Islet precursor cell (in vitro differentiated cells): ENCODE data around the gene PLA2R1.

Source experiments
- DNase-seq: peaks from one replicate; pipeline ENCODE4 v3.0.0-alpha.2; 2018

PLA2R1 gene

GRCh38 chr2:159925975-159926374 lies 136.4 kb downstream of the PLA2R1 start:
- DNase-seq, result no peak

- no peak for DNase-seq
Measured at GRCh38 chr2:159922563-159922962, 139.9 kb downstream of the PLA2R1 start.

DNA sequence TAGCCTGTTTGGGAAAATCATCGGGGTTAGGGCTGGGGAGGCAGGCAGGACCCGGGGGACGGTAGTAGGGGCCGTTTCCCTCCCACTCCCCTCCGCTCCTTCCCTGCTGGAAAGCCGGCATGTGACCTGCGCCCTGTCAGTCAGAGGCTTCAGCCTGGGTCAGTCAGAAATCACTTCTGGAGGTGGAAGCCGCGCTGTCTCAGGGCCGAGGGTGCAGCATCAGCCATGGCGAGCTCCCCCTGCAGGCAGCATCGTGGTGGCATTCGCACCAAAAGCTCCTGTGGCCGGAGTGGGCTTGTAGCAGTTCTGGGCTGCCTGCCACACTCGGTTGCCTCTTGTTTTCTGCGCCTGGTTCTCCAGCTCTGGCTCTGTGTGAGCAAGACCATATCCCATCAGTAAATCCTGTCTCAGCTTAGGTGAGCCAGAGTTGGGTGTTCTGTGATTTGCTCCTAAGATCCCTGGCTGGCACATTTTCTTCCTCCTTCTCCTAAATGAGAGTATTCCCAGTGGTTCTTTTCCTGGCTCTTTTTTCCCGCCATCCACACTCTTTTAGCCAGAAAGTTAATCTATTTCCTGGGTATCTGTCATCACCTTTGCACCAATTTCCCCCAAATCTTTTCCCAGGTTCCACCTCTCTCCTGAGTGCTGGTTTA lies 140.5 kb downstream of the PLA2R1 start:
- peak; percentile 95 for DNase-seq

- no peak for DNase-seq
Measured at GRCh38 chr2:159916511-159916910, 145.9 kb downstream of the PLA2R1 start.

DNA sequence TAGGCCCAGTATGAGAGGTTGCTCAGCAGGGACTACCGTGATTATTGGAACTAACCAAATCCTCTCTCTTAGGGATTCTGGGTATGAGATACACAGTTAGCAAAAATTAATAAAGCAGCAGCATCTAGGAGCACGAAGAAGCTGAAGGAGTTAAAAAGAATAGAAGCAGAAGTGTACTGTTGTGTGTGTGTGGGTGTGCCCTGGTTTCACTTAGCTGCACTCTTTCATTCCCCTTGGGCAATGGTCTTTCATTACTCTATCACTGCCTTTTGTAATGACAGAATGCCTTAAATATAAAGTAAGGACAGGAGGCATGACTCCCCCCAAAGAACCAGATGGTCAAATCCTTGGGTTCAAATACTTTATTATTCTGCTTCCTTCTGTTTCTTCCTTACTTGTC lies 148.5 kb downstream of the PLA2R1 start:
- DNase-seq, result no peak

DNA sequence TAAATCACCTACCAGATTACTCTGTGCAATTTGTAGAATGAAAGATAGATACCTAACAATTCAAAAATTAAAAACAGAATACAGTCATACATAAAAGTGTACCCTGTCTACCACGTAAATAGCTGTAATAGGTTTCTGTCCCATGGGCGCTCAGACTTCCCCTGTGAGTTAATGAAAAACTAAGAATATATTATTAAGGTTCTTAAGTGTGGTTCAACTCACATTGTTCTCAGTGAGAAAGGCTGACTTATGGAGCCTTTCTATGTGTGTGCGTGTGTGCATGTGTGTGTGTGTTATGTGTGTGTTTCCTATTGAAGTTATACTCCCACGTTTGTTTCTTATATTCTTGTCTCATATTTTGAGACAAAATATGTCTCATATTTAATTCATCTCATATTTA lies 149.8 kb downstream of the PLA2R1 start:
- DNase-seq, result no peak

- DNase-seq, result no peak
Measured at GRCh38 chr2:159910951-159911350, 151.5 kb downstream of the PLA2R1 start.

DNA sequence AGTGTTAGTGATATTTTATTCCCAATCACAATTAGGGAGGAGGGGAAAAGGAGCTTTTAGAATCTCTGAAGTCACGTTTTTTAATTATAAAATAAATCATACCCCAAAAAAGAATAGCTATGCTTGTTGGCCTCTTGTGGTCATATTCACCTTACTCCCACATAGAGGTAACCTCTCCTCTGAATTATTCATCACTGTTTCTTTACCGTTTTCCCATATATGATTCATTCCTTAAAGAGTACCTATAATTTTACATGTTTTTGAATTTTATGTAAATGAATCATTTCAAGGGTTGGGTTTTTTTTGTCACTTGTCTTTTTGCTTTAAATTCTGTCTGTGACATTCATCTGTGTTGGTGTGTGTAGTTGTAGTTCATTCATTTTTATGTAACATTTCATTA lies 153.8 kb downstream of the PLA2R1 start:
- DNase-seq, result no peak

- DNase-seq, result no peak
Measured at GRCh38 chr2:159907909-159908308, 154.5 kb downstream of the PLA2R1 start.

DNA sequence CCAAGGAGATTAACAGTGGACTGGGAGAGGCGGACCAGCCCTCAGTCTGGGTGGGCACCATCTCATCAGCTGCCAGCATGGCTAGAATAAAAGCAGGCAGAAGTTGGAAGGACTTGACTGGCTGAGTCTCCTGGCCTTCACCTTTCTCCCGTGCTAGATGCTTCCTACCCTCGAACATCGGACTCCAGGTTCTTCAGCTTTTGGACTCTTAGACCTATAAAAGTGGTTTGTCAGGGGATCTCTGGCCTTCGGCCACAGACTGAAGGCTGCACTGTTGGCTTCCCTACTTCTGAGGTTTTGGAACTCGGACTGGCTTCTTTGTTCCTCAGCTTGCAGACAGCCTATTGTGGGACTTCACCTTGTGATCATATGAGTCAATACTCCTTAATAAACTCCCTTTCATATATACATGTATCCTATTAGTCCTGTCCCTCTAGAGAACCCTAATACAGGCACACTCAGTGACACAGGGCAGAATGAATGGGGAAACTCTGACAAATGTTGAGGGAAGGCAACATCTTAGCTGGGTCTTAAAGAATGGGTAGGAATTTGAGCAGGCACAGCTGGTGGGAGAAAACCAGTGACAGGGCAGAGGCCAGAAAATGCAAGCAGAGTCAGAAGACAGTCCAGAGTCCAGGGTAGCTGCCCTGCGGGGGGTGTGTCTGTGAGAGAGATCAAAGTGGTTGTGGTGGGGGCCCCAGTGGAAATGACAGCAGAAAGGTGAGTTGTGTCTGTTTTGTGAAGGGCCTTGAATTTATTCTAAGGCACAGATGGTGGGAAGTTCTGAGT lies 156.3 kb downstream of the PLA2R1 start:
- DNase-seq, result no peak

GRCh38 chr2:159904959-159905305 lies 157.5 kb downstream of the PLA2R1 start:
- no peak for DNase-seq

DNA sequence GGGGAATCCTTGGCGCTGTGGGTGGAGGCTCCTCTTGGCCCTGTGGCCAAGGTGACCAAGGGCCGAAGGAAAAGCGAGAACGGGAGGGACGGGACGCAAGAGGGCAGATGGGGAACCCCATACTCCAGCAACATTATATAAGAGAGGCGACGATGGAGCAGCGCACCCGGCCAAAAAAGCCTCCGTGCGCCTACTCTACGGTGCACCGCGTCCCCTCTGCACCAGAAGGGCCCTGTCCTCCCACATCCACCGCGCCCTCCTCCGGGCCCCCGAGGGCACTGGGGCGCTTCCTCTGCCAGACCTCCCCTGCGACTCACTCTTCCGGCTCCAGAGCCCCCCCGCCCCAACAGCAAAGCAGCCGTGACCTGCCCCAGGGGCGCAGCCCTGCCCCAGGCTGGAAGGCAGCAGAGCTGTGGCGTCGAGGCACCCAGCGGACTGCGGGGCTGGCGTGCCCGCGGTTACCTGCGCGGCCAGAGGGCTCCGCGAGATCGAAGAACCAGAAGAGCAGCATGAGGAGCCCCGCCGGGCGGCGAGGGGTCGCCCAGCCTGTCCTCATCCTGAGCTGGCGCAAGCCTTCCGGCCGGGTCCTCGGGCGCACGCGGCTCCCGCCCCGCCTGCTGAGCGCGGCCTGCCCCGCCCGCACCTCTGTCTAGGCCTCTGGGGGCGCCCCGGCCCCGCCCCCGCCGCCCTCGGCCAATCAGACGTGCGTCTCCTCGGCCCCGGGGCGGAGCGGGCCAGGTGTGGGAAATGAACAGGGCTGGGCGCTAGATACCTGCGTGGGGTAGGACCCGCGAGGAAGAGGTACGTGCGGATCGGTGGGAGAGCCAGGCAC lies 158.1 kb downstream of the PLA2R1 start, which contains the start of gene LY75:
Gene LY75 (minus strand): TSS at position 630 of the 832 bp plus-strand sequence.
- DNase-seq, result peak; percentile 79

DNA sequence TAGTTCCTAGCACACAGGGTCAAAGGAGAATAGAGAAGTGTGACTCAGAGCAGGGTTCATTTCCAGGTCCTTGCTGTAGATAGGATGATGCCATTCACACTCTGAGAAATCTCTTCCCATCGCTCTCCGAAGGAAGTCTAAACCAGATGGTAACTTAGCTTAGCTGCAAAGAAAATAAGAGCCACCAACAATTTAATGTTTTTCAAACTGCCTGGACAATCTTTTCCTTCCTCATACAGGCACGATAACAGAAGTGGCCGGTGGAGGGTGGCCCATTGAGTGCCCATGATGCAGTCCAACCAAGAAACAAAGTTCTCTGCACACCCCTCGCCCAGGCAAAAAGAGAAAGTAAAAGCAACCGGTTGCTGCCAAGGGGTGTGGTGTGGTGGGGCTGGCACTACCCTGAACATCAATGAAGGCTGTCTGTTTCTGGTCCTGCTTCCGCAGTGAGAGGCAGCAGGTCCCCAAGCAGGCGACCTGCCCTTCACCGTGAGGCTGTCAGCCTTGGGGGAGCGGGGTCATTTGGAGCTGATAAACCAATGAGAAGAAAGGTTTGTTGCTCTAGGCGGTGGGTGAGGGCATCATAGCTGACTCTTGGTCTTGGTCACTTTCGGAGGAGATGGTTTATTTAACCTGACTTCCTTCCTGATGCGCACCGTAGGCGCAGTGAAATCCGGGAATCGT lies 158.8 kb downstream of the PLA2R1 start:
- DNase-seq, result no peak

DNA sequence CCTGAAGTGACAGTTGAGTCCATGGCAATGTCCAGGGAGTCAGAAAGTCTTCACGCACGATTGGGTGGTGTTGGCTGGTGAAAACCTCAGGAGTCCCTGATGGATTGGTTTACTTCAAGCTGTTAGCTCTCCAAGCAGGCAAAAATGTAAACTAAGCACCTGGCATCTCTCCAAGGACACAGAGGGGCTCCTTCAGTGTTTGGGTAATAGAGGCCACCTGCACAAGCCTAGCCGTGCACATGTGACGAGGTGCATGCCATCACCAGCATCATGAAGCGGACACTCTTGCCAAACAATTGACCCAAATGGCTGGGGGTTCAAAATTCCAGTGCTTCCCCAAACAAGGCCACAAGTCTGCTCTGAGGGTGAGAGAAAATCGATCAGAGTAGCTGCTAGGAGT lies 159.7 kb downstream of the PLA2R1 start:
- DNase-seq, result no peak

GRCh38 chr2:159900343-159900742 lies 162.1 kb downstream of the PLA2R1 start:
- no peak for DNase-seq

DNA sequence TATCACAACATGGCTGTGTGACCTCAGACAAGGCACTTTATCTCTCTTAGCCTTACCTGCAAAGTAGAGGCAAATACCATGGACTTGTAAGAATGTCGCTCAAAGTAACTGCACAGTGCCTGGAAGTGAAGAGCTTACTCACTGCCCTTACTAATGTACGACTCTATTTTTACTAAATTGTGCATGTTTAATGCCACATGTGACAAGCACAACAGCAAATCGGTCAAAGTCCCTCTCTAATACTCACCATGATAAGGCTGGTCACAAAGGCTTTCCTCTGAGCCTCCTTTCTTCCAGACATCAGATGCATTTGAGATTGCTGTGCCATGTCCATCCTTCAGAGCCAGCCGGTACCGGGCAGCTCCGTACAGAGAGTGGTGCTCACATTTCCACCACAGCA lies 164.0 kb downstream of the PLA2R1 start:
- no peak for DNase-seq

- no peak for DNase-seq
Measured at GRCh38 chr2:159897720-159898119, 164.7 kb downstream of the PLA2R1 start.

DNA sequence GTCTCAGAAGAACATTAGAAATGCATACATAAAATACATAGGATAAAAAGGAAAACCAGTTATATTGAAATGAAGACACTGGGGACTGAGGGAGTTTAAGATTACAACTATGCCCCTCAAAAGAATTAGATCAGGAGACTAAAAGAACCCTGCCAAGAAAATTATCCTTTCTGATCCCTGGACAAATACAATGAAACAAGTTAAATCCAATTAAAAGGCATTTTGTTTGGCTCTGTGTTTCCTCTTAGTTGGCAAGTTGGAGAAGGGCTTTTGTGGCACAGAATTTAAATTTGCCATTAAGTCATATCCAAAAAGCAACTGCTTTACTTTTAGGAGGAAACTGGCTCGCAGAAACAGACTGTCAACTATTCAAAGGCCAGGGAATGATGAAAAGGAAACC lies 165.3 kb downstream of the PLA2R1 start:
- no peak for DNase-seq

DNA sequence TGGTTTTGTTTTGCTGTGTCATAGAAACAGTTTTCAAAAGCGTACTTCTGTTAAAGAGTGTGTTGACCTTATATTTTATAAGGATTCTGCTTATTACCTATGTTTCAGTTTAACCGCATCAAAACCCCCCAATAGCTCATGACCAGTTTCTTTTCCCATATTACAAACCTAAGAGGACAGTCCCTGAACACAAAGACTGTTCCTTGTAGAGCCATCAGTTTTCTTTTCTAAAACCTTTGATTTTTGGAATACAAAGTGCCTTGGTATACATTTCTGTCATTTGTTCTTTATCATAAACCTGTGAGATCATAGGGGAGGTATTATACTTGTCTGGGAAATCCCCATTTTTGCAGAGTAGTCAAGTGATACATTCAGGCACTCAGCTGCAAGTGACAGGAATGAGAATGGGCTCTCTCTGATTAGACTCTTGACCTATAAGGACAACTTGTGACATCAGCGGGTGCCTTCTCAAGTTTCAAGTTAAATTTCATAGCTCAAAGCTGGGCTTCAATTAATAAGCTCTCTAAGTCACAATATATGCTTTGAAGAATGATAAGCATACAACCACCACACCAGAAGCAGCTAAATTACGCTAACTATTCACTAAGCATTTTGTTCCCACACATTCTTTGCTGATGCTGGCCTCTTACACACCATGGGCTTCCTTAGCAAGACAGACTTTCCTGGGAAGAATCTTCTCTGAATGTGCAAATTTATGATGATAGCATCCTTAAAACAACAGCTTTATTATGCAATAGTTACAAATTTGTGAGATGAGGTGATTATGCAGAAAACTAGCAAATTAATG lies 167.0 kb downstream of the PLA2R1 start:
- no peak for DNase-seq

- DNase-seq, result no peak
Measured at GRCh38 chr2:159894145-159894838, 168.1 kb downstream of the PLA2R1 start.

DNA sequence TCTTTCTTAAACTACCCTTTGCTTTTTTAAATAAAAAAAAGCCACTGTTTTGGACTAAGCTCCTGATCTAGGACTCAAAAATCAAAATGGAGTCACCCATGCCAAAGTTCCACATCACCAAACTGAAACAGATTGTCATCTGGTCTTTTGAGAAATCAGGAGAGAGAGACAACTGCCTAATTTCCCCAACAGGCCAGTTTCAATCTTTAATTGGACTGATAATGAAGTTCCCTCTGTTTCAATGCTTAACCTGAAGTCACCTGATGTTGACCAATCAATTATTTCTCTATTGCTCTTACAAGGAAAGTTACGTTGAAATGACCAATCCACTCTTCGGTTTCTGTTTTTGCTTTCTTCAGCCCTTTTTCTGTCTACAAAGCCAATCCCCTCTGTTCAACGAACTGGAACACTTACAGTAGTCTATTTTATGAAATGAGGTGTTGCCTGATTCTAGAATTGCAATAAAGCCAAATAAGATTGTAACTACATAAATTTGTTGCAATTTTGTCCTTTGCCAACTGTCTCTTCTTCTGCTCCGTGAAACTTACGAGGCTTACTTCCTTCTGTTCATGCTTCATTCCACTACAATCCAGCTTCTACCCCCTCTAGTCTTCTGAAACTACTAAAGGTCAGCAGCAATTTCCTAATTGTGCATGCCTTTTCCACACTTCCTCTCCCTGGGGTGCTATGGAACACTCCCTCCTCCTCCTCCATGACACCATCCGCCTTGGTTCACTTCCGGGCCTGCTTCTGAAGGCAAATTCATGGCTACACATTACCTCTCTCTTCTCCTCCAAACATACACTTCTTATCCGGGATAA lies 169.2 kb downstream of the PLA2R1 start:
- DNase-seq, result no peak
